Activated naive CD4-positive, alpha-beta T cell treated with anti-CD3 and anti-CD28 coated beads for 36 hours (primary cell): Measurements from ENCODE around the gene PARD3B. TPM values are rescaled to one million over a fixed set of nuclear protein-coding genes. Genes with fewer than 3 reads are reported as not detected.

Source experiments
- CTCF ChIA-PET: fragments of 350-600 bp; sonication (Branson Sonifier 250); formaldehyde crosslinking; loops from one replicate; lab custom pipeline; 2021; ENCODE audit warnings: antibody characterized with exemption; lab: Charles Lee
- DNase-seq: peaks from one replicate; pipeline ENCODE4 v3.0.0-alpha.2; 2020
- H3K27ac Mint-ChIP-seq: one replicate; pipeline ENCODE4 v1.8.0; 2021; ENCODE audit warnings: mild to moderate bottlenecking, mixed read lengths
- H3K27me3 Mint-ChIP-seq: one replicate; pipeline ENCODE4 v1.8.0; 2021; ENCODE audit warnings: low read depth, mixed read lengths
- H3K36me3 Mint-ChIP-seq: one replicate; pipeline ENCODE4 v1.8.0; 2021; ENCODE audit warnings: low read depth, mixed read lengths
- H3K4me1 Mint-ChIP-seq: one replicate; pipeline ENCODE4 v1.8.0; 2021; ENCODE audit warnings: low read depth, mixed read lengths
- H3K4me3 Mint-ChIP-seq: one replicate; pipeline ENCODE4 v1.8.0; 2021; ENCODE audit warnings: mild to moderate bottlenecking, moderate library complexity, mixed read lengths
- H3K9me3 Mint-ChIP-seq: one replicate; pipeline ENCODE4 v1.8.0; 2021; ENCODE audit warnings: mixed read lengths
- intact Hi-C: fragments of 100-400 bp; cut with micrococcal nuclease; formaldehyde crosslinking; loops from one replicate; pipeline ENCODE4 v1.15.1; 2023
- total RNA-seq, 2 experiments: library from RNA; stranded (reverse); gene quantifications; one replicate each; pipeline ENCODE4 v1.2.3, GENCODE V29; 2021

The PARD3B gene
- total RNA-seq, 2 experiments from 2014 or later, result 0.15 to 0.43 TPM

DNA sequence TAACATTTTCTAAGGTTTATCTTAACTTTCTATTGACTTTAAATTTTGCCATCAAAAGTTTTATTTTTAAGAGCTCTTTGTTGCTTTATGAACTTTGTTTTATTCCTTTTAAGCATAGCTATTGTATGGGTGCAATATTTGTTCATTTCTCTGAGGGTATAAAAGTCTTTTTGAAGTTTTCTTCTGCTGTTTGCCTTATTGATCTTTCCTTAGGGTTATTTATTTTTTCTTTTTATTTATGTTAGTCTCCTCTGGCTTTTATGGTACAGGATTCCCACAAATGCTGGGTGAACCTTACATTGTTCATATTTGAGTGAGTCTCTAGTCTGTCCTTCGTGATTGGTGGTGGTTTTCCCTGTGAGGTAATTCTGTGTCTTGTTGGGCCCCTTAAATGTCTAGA is 68.4 kb downstream of the PARD3B start:
- DNase-seq, result no peak
- H3K27ac Mint-ChIP-seq, result no peak overlapping the region
- no peaks in the 10 kb centered on the region for H3K36me3 Mint-ChIP-seq
- no peaks in the 10 kb centered on the region for H3K27me3 Mint-ChIP-seq
- CTCF ChIA-PET, result no interaction called here
- no peaks in the 10 kb centered on the region for H3K4me1 Mint-ChIP-seq
- intact Hi-C loops, result no loop called here
- H3K4me3 Mint-ChIP-seq, result no peak overlapping the region
- no peaks in the 10 kb centered on the region for H3K9me3 Mint-ChIP-seq

DNA sequence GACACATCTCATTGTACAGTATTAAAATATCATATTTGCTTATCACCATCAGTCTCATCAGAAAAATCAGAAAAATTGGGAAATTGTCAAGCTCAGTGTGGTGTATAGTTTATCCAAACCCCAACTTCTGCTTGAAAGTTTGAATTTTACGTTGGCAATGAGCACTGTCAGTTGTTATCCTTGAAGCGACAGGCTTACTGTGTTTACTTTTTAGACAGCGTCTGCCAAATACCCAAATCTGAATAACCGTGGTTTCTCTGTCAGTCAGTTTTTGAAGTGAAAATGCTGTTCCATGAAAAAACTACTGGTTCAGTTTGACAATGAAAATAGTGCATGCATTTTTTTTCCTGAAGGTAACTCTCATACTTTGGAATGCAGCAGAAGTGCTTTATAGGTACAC is 70.2 kb downstream of the PARD3B start:
- Mint-ChIP-seq H3K27me3 (no peaks in the 10 kb centered on the region), H3K4me1 (no peaks in the 10 kb centered on the region), H3K27ac (no peak overlapping the region), H3K9me3 (no peaks in the 10 kb centered on the region), H3K4me3 (no peak overlapping the region), H3K36me3 (no peaks in the 10 kb centered on the region)
- DNase-seq, result no peak
- CTCF ChIA-PET, result no interaction called here
- intact Hi-C loops, result no loop called here

- Mint-ChIP-seq H3K36me3 (no peaks in the 10 kb centered on the region), H3K4me1 (no peaks in the 10 kb centered on the region), H3K27me3 (peaks cover 6% of the 10 kb centered on the region), H3K9me3 (no peaks in the 10 kb centered on the region), H3K4me3 (no peak overlapping the region), H3K27ac (no peak overlapping the region)
- peak; percentile 23 for DNase-seq
- CTCF ChIA-PET, result interaction anchor here (1.1 kb wide), 1 partner anchor 365 kb away, joined by 3 read pairs; no protein-coding TSS in a partner anchor
- intact Hi-C loops, result no loop called here
Measured at GRCh38 chr2:204625135-204625534, 79.9 kb downstream of the PARD3B start.

GRCh38 chr2:204628926-204629712 is 83.8 kb downstream of the PARD3B start:
- H3K9me3 Mint-ChIP-seq, result no peaks in the 10 kb centered on the region

GRCh38 chr2:204632410-204632809 is 87.1 kb downstream of the PARD3B start:
- Mint-ChIP-seq H3K9me3 (no peaks in the 10 kb centered on the region), H3K4me1 (no peaks in the 10 kb centered on the region), H3K27ac (no peak overlapping the region), H3K4me3 (no peak overlapping the region), H3K27me3 (no peaks in the 10 kb centered on the region), H3K36me3 (no peaks in the 10 kb centered on the region)
- DNase-seq, result no peak
- intact Hi-C loops, result no loop called here
- CTCF ChIA-PET, result no interaction called here

More at GRCh38 chr2:204628926-204629712, 83.8 kb downstream of the PARD3B start:
- no peak overlapping the region for H3K4me3 Mint-ChIP-seq
- no peaks in the 10 kb centered on the region for H3K36me3 Mint-ChIP-seq
- CTCF ChIA-PET, result interaction anchor here (0.6 kb wide), 1 partner anchor 135 kb away, joined by 3 read pairs; no protein-coding TSS in a partner anchor
- no peak overlapping the region for H3K27ac Mint-ChIP-seq
- intact Hi-C loops, result no loop called here
- DNase-seq, result no peak
- peaks cover 3% of the 10 kb centered on the region for H3K27me3 Mint-ChIP-seq
- no peaks in the 10 kb centered on the region for H3K4me1 Mint-ChIP-seq

DNA sequence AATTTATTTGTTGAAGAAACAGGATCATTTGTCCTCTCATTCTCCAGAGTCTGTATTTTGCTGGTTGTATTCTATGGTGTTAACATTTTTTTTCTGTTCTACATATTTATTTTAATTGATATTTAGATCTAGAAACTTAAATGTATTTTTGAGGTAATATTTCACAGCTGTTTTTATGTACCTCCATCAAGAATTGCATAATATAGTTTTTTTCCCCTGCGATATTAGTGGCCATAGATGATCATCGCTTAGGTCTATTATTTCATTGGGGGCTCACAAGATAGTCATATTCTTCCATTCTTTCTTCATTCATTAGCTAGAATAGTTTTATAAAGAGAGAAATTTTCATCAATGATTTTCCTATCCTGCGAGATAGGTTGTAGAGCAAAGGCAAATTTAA is 89.3 kb downstream of the PARD3B start:
- H3K36me3 Mint-ChIP-seq, result no peaks in the 10 kb centered on the region
- H3K4me1 Mint-ChIP-seq, result no peaks in the 10 kb centered on the region
- CTCF ChIA-PET, result no interaction called here
- intact Hi-C loops, result no loop called here
- DNase-seq, result no peak
- H3K27ac Mint-ChIP-seq, result no peak overlapping the region
- H3K27me3 Mint-ChIP-seq, result peaks cover 3% of the 10 kb centered on the region
- H3K9me3 Mint-ChIP-seq, result no peaks in the 10 kb centered on the region
- no peak overlapping the region for H3K4me3 Mint-ChIP-seq

GRCh38 chr2:204635478-204635877 is 90.2 kb downstream of the PARD3B start:
- Mint-ChIP-seq H3K27me3 (peaks cover 3% of the 10 kb centered on the region), H3K9me3 (no peaks in the 10 kb centered on the region), H3K36me3 (no peaks in the 10 kb centered on the region), H3K4me1 (no peaks in the 10 kb centered on the region), H3K4me3 (no peak overlapping the region), H3K27ac (no peak overlapping the region)
- intact Hi-C loops, result no loop called here
- no peak for DNase-seq
- CTCF ChIA-PET, result interaction anchor here (0.5 kb wide), 1 partner anchor 31 kb away, joined by 3 read pairs; no protein-coding TSS in a partner anchor

- CTCF ChIA-PET, result no interaction called here
- DNase-seq, result no peak
- Mint-ChIP-seq H3K4me3 (no peak overlapping the region), H3K27me3 (peaks cover 3% of the 10 kb centered on the region), H3K36me3 (peaks cover 1% of the 10 kb centered on the region), H3K9me3 (no peaks in the 10 kb centered on the region), H3K27ac (no peak overlapping the region), H3K4me1 (no peaks in the 10 kb centered on the region)
- intact Hi-C loops, result no loop called here
Measured at GRCh38 chr2:204638471-204639194, 93.4 kb downstream of the PARD3B start.

GRCh38 chr2:204643326-204643725 is 98.1 kb downstream of the PARD3B start:
- CTCF ChIA-PET, result no interaction called here
- Mint-ChIP-seq H3K27me3 (peaks cover 3% of the 10 kb centered on the region), H3K4me3 (no peak overlapping the region), H3K36me3 (peaks cover 1% of the 10 kb centered on the region), H3K4me1 (no peaks in the 10 kb centered on the region), H3K9me3 (no peaks in the 10 kb centered on the region), H3K27ac (no peak overlapping the region)
- intact Hi-C loops, result no loop called here
- no peak for DNase-seq

DNA sequence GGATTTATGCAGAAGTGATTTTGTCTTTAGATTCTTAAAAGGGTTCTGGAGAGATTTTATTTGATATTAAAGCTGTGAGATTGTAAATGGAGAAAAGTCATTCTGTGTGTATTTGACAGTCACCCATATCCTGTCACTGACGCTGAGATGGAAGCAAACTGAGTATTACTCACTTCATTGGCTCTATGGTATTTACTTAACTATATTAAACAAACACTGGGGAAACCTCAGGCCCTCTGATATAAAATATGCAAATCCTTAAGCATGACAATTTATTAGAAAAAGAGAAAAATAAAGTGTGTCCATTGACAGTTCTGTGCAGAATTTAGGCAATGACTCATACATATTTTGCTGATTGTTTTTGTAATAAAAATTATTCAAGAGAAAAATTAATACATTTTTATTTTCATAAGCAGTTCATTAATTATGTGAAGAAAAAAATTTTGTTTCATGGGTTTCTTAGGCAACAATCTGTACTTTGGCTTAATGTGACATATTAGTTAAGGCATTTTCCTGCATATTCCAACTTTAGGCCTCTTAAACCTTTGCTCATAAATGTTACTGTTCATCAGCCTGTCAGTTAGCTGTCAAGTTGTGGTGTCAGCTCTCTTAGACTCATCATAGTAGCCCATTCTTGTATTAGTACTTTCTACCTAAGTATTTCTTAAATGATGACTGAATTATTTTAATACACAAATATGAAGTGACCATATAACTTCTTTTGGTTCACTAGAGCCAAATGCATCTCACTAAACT is 99.9 kb downstream of the PARD3B start:
- no peak for DNase-seq
- Mint-ChIP-seq H3K27ac (no peak overlapping the region), H3K36me3 (peaks cover 1% of the 10 kb centered on the region), H3K4me3 (no peak overlapping the region), H3K27me3 (no peaks in the 10 kb centered on the region), H3K4me1 (no peaks in the 10 kb centered on the region), H3K9me3 (no peaks in the 10 kb centered on the region)
- intact Hi-C loops, result no loop called here
- CTCF ChIA-PET, result interaction anchor here (0.7 kb wide), 1 partner anchor 61 kb away, joined by 3 read pairs; no protein-coding TSS in a partner anchor

DNA sequence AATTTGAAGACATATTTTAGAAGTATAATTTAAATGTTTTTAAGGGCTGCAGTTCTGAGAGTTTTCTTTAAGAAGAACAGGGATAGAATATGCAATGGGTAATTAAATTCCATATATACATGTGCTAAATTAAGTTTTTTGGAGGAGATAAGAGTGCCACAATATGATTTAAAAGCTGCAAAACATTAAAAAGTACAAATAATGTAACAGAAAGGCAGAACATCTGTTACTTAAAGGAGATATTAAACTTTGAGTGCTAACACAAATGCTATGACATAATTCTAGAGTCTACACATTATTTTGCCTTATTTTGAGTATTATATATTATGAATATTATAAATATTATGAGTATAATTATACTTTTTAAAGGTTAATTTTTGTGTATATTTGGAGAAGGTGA is 102.4 kb downstream of the PARD3B start:
- intact Hi-C loops, result no loop called here
- H3K36me3 Mint-ChIP-seq, result peaks cover 1% of the 10 kb centered on the region
- H3K27ac Mint-ChIP-seq, result no peak overlapping the region
- no peak for DNase-seq
- no peaks in the 10 kb centered on the region for H3K27me3 Mint-ChIP-seq
- no peaks in the 10 kb centered on the region for H3K4me1 Mint-ChIP-seq
- CTCF ChIA-PET, result no interaction called here
- H3K9me3 Mint-ChIP-seq, result peaks cover 6% of the 10 kb centered on the region
- no peak overlapping the region for H3K4me3 Mint-ChIP-seq

GRCh38 chr2:204650611-204651010 is 105.3 kb downstream of the PARD3B start:
- peaks cover 6% of the 10 kb centered on the region for H3K9me3 Mint-ChIP-seq
- H3K27ac Mint-ChIP-seq, result no peak overlapping the region
- CTCF ChIA-PET, result no interaction called here
- H3K4me1 Mint-ChIP-seq, result no peaks in the 10 kb centered on the region
- intact Hi-C loops, result no loop called here
- no peaks in the 10 kb centered on the region for H3K36me3 Mint-ChIP-seq
- no peaks in the 10 kb centered on the region for H3K27me3 Mint-ChIP-seq
- no peak overlapping the region for H3K4me3 Mint-ChIP-seq
- no peak for DNase-seq
